Left cardiac atrium (tissue), 4 donors: ENCODE results near the gene TMEM116. TPM values are rescaled to one million over a fixed set of nuclear protein-coding genes. Genes with fewer than 3 reads are reported as not detected.
A peak's percentile ranks its signal among the peaks of the same experiment; 100 is the strongest.
"Not testable (repeated sequence)": the region's sequence is repeated elsewhere in the genome, so short reads cannot be mapped to it uniquely, and the experiment has no call there.

Experiments used
- ATAC-seq, 2 donors: fragments of 200-7000 bp; cut with Tn5 transposase; one replicate each; pipeline ENCODE4 v1.9.1; 2020; ENCODE audit warnings: mild to moderate bottlenecking in 2 of 2, moderate library complexity in 2 of 2
- DNase-seq: peaks from one replicate; pipeline ENCODE4 v3.0.0-alpha.2; 2020
- intact Hi-C, 2 donors: fragments of 100-400 bp; cut with DNase I; formaldehyde crosslinking; loops; one replicate each; pipeline versions ENCODE4 v1.14.1 to v1.15.1; 2022 to 2023
- long read RNA-seq: library from polyadenylated mRNA; unstranded; transcript quantifications from one replicate; pipeline ENCODE4 v2.0.0, GENCODE V29; 2021
- total RNA-seq, 2 donors: library from RNA; stranded (reverse); fragmentation: NEBNext Ultra II Directional; extraction: Animal tissue kit (Norgen Biotek cat#: 25700); gene quantifications; one replicate each; pipeline ENCODE4 v1.2.1, GENCODE V29; 2021
- donor health status: DM: no; HTN: yes; CAD: no.
- donor health status: DM: no; HTN: yes; CAD: no; lungs with severe emphysema.
- donor health status: DM: yes; HTN: yes; CAD: no.
- donor health status: Dilated cardiomyopathy.

The TMEM116 gene
- total RNA-seq, result 10 to 100 TPM; 11.8 to 18.8 TPM
- long read RNA-seq, partial matches to known transcripts, result 2 of 15 reads
- long read RNA-seq, other reads (novel, unspliced or antisense), result 10 of 15 reads

GRCh38 chr12:112012775-112013600 is at the start of gene TMEM116, which contains the start of gene ERP29:
TMEM116 (minus strand) TSS chr12:112013165; CDS start chr12:112005270, 7,895 bp downstream.
ERP29 (plus strand) TSS chr12:112013426; CDS start chr12:112013466, 40 bp downstream.
- intact Hi-C loops, result loop anchor here in 1 of 2 donors (5.0 kb wide), 1 partner anchor 66 kb away; no protein-coding TSS in a partner anchor
- ATAC-seq (peak; percentile 95 to 96), DNase-seq (peak; percentile 100)

- intact Hi-C loops, result no loop called here
- DNase-seq, result no peak
- no peak for ATAC-seq
Measured at GRCh38 chr12:112061137-112061536, 48.2 kb upstream of the TMEM116 start.

GRCh38 chr12:112049351-112049750 is 36.4 kb upstream of the TMEM116 start:
- intact Hi-C loops, result no loop called here
- no peak for ATAC-seq
- DNase-seq, result no peak

GRCh38 chr12:112046003-112046402 is 33.0 kb upstream of the TMEM116 start:
- intact Hi-C loops, result no loop called here
- no peak for DNase-seq
- no peak for ATAC-seq

GRCh38 chr12:112036614-112037013 is 23.6 kb upstream of the TMEM116 start:
- ATAC-seq, DNase-seq, intact Hi-C loops: not testable (repeated sequence)

- intact Hi-C loops, result no loop called here
- no peak for DNase-seq
- no peak for ATAC-seq
Measured at GRCh38 chr12:112035219-112035785, 22.3 kb upstream of the TMEM116 start.

GRCh38 chr12:112032292-112032691 is 19.3 kb upstream of the TMEM116 start:
- intact Hi-C loops, result no loop called here
- no peak for ATAC-seq

GRCh38 chr12:112031472-112031871 is 18.5 kb upstream of the TMEM116 start:
- no peak for ATAC-seq
- intact Hi-C loops, result no loop called here
- DNase-seq, result no peak

More at GRCh38 chr12:112032292-112032691, 19.3 kb upstream of the TMEM116 start:
- no peak for DNase-seq

GRCh38 chr12:112029301-112029700 is 16.3 kb upstream of the TMEM116 start:
- ATAC-seq (no peak), DNase-seq (no peak)
- intact Hi-C loops, result no loop called here

GRCh38 chr12:112025808-112026375 is 12.9 kb upstream of the TMEM116 start:
- intact Hi-C loops, result no loop called here
- no peak for DNase-seq
- no peak for ATAC-seq

GRCh38 chr12:112023759-112024396 is 10.9 kb upstream of the TMEM116 start:
- no peak for ATAC-seq
- no peak for DNase-seq
- intact Hi-C loops, result no loop called here

GRCh38 chr12:112022241-112023016 is 9.5 kb upstream of the TMEM116 start:
- ATAC-seq (peak in 1 of 2 donors; percentile 18), DNase-seq (no peak)
- intact Hi-C loops, result no loop called here

- DNase-seq (no peak), ATAC-seq (no peak)
- intact Hi-C loops, result no loop called here
Measured at GRCh38 chr12:112020947-112021457, 8.0 kb upstream of the TMEM116 start.

- no peak for DNase-seq
- intact Hi-C loops, result no loop called here
- ATAC-seq, result no peak
Measured at GRCh38 chr12:112018571-112019237, 5.7 kb upstream of the TMEM116 start.

GRCh38 chr12:112017041-112017440 is 4.1 kb upstream of the TMEM116 start:
- no peak for DNase-seq
- ATAC-seq, result no peak

GRCh38 chr12:112015938-112016337 is 3.0 kb upstream of the TMEM116 start:
- DNase-seq (no peak), ATAC-seq (no peak)
- intact Hi-C loops, result no loop called here

More at GRCh38 chr12:112017041-112017440, 4.1 kb upstream of the TMEM116 start:
- intact Hi-C loops, result no loop called here

- ATAC-seq (peak; percentile 41 to 53), DNase-seq (peak; percentile 68)
- intact Hi-C loops, result loop anchor here in 1 of 2 donors (5.0 kb wide), 1 partner anchor 67 kb away; no protein-coding TSS in a partner anchor
Measured at GRCh38 chr12:112013601-112014402, 837 bp upstream of the TMEM116 start.
